Breast epithelium (tissue), 4 donors: ENCODE measurements around the gene PRSS33. TPM values are rescaled to one million over a fixed set of nuclear protein-coding genes. Genes with fewer than 3 reads are reported as not detected.

Experiments
- DNase-seq, 2 donors: peaks; one replicate each; pipeline ENCODE4 v3.0.0-alpha.2; 2019; ENCODE audit warnings: low spot score in 2 of 2
- H3K27ac ChIP-seq, 2 donors: fragments of 200-600 bp; sonication (generic) in 1 of 2; one replicate each; pipeline ENCODE4 v1.5.1; 2016 to 2019; ENCODE audit warnings: mild to moderate bottlenecking in 1 of 2
- H3K27me3 ChIP-seq, 2 donors: fragments of 200-600 bp; sonication (generic) in 1 of 2; one replicate each; pipeline versions ENCODE4 v1.5.1 to v1.6.0; 2017 to 2019; ENCODE audit warnings: control low read depth in 1 of 2, mild to moderate bottlenecking in 1 of 2
- H3K36me3 ChIP-seq: fragments of 200-600 bp; one replicate; pipeline ENCODE4 v1.5.1; 2019
- H3K4me1 ChIP-seq, 2 donors: fragments of 200-600 bp; sonication (generic); one replicate each; pipeline ENCODE4 v1.5.1; 2016 to 2019; ENCODE audit warnings: control low read depth in 1 of 2
- H3K4me3 ChIP-seq, 3 donors: fragments of 200-600 bp; sonication (generic); 1 replicate in 2 of 3; 2 replicates in 1 of 3; pipeline ENCODE4 v1.5.1; 2016 to 2019; ENCODE audit warnings: mild to moderate bottlenecking in 3 of 3, moderate library complexity in 2 of 3
- H3K9me3 ChIP-seq, 2 donors: fragments of 200-600 bp; sonication (generic) in 1 of 2; one replicate each; pipeline ENCODE4 v1.5.1; 2016 to 2019; ENCODE audit warnings: control low read depth in 1 of 2
- POLR2A ChIP-seq: fragments of 450-650 bp; IDR thresholded peaks from one replicate; pipeline ENCODE4 v1.6.1; 2016; ENCODE audit warnings: antibody characterized with exemption, mild to moderate bottlenecking, moderate library complexity
- POLR2AphosphoS5 ChIP-seq, 3 donors: sonication (generic); formaldehyde crosslinking; IDR thresholded peaks; one replicate each; pipeline ENCODE4 v1.6.1; 2017; ENCODE audit warnings: antibody characterized with exemption in 3 of 3
- intact Hi-C: fragments of 100-400 bp; cut with DNase I; formaldehyde crosslinking; loops from one replicate; pipeline ENCODE4 v1.15.1; 2023; ENCODE audit warnings: low total_unique reads
- total RNA-seq, 3 donors: library from RNA; depleted of rRNA; stranded (reverse); fragments of >200 nt; gene quantifications; one replicate each; pipeline ENCODE4 v1.1.0, GENCODE V29; 2016
- TF ChIP-seq, protein P1 (sequence below), 3 donors: fragments of 450-650 bp; IDR thresholded peaks; one replicate each; pipeline ENCODE4 v1.5.1; 2016 to 2017; ENCODE audit warnings: antibody characterized with exemption in 3 of 3, mild to moderate bottlenecking in 3 of 3, moderate library complexity in 3 of 3

PRSS33 gene
- total RNA-seq, 3 donors from 2014 or later, result not detected

GRCh38 chr16:2806286-2806685 is 18.9 kb upstream of the PRSS33 start:
- Histone ChIP-seq H3K4me1 (no peaks in the 10 kb centered on the region), H3K27ac (no peak overlapping the region), H3K4me3 (no peak overlapping the region), H3K27me3 (peaks cover 0 to 3% of the 10 kb centered on the region in 2 donors), H3K36me3 (no peaks in the 10 kb centered on the region), H3K9me3 (peaks cover 9 to 12% of the 10 kb centered on the region in 2 donors)
- TF ChIP-seq, protein P1, sequence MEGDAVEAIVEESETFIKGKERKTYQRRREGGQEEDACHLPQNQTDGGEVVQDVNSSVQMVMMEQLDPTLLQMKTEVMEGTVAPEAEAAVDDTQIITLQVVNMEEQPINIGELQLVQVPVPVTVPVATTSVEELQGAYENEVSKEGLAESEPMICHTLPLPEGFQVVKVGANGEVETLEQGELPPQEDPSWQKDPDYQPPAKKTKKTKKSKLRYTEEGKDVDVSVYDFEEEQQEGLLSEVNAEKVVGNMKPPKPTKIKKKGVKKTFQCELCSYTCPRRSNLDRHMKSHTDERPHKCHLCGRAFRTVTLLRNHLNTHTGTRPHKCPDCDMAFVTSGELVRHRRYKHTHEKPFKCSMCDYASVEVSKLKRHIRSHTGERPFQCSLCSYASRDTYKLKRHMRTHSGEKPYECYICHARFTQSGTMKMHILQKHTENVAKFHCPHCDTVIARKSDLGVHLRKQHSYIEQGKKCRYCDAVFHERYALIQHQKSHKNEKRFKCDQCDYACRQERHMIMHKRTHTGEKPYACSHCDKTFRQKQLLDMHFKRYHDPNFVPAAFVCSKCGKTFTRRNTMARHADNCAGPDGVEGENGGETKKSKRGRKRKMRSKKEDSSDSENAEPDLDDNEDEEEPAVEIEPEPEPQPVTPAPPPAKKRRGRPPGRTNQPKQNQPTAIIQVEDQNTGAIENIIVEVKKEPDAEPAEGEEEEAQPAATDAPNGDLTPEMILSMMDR (IDR thresholded peaks at IDR 0.05), result no peak
- TF ChIP-seq POLR2AphosphoS5 (IDR thresholded peaks at IDR 0.05) (no peak), POLR2A (no peak)
- intact Hi-C loops, result no loop called here
- no peak for DNase-seq

GRCh38 chr16:2804728-2805127 is 17.4 kb upstream of the PRSS33 start:
- intact Hi-C loops, result no loop called here
- TF ChIP-seq, protein P1 (IDR thresholded peaks at IDR 0.05), result no peak
- no peak for TF ChIP-seq POLR2AphosphoS5 (IDR thresholded peaks at IDR 0.05)
- TF ChIP-seq POLR2A, result no peak

GRCh38 chr16:2803545-2804195 is 16.3 kb upstream of the PRSS33 start:
- no peak for DNase-seq
- Histone ChIP-seq H3K9me3 (peaks cover 9 to 12% of the 10 kb centered on the region in 2 donors), H3K36me3 (no peaks in the 10 kb centered on the region), H3K4me3 (no peak overlapping the region), H3K27ac (no peak overlapping the region), H3K4me1 (no peaks in the 10 kb centered on the region), H3K27me3 (peaks cover 0 to 9% of the 10 kb centered on the region in 2 donors)
- TF ChIP-seq POLR2AphosphoS5 (IDR thresholded peaks at IDR 0.05) (no peak), POLR2A (no peak)
- intact Hi-C loops, result no loop called here

More at GRCh38 chr16:2804728-2805127, 17.4 kb upstream of the PRSS33 start:
- H3K9me3 ChIP-seq, result peaks cover 9 to 12% of the 10 kb centered on the region in 2 donors
- no peak for DNase-seq
- H3K27ac ChIP-seq, result no peak overlapping the region
- no peak overlapping the region for H3K4me3 ChIP-seq
- no peaks in the 10 kb centered on the region for H3K4me1 ChIP-seq
- H3K27me3 ChIP-seq, result no peaks in the 10 kb centered on the region
- no peaks in the 10 kb centered on the region for H3K36me3 ChIP-seq

GRCh38 chr16:2799859-2800226 is 12.5 kb upstream of the PRSS33 start:
- Histone ChIP-seq H3K27me3 (peaks cover 0 to 15% of the 10 kb centered on the region in 2 donors), H3K4me3 (no peak overlapping the region), H3K9me3 (peaks cover 9 to 11% of the 10 kb centered on the region in 2 donors), H3K4me1 (no peaks in the 10 kb centered on the region), H3K27ac (no peak overlapping the region), H3K36me3 (no peaks in the 10 kb centered on the region)
- TF ChIP-seq POLR2A (no peak), POLR2AphosphoS5 (IDR thresholded peaks at IDR 0.05) (no peak)
- TF ChIP-seq, protein P1 (IDR thresholded peaks at IDR 0.05), result no peak
- intact Hi-C loops, result no loop called here
- DNase-seq, result no peak

GRCh38 chr16:2799205-2799858 is 12.0 kb upstream of the PRSS33 start:
- Histone ChIP-seq H3K4me1 (no peaks in the 10 kb centered on the region), H3K36me3 (no peaks in the 10 kb centered on the region), H3K9me3 (peaks cover 5 to 8% of the 10 kb centered on the region in 2 donors), H3K27me3 (peaks cover 0 to 15% of the 10 kb centered on the region in 2 donors), H3K4me3 (no peak overlapping the region), H3K27ac (no peak overlapping the region)
- intact Hi-C loops, result no loop called here
- DNase-seq, result no peak
- TF ChIP-seq POLR2AphosphoS5 (IDR thresholded peaks at IDR 0.05) (no peak), POLR2A (no peak)
- TF ChIP-seq, protein P1 (IDR thresholded peaks at IDR 0.05), result no peak
